Large intestine (tissue), 3 donors: ENCODE data around the gene ZNF423. TPM values are rescaled to one million over a fixed set of nuclear protein-coding genes. Genes with fewer than 3 reads are reported as not detected.

Experiments
- DNase-seq, 2 donors: peaks; one replicate each; pipeline versions ENCODE4 v3.0.0 to v3.0.0-alpha.2; 2013
- H3K27ac ChIP-seq: one replicate; pipeline ENCODE4 v1.5.1; 2013; ENCODE audit warnings: low read length
- H3K27me3 ChIP-seq: 2 replicates; pipeline ENCODE4 v1.6.1; 2013; ENCODE audit warnings: low read length; ENCODE audit not compliant: control insufficient read depth, insufficient read depth
- H3K36me3 ChIP-seq: 2 replicates; pipeline ENCODE4 v1.6.1; 2013; ENCODE audit warnings: low read length; ENCODE audit not compliant: control insufficient read depth, insufficient read depth
- H3K4me1 ChIP-seq: one replicate; pipeline ENCODE4 v1.6.1; 2013; ENCODE audit warnings: low read length; ENCODE audit not compliant: control insufficient read depth, insufficient read depth
- H3K4me3 ChIP-seq: one replicate; pipeline ENCODE4 v1.5.1; 2013; ENCODE audit warnings: low read length
- H3K9me3 ChIP-seq: one replicate; pipeline ENCODE4 v1.6.1; 2013; ENCODE audit warnings: mild to moderate bottlenecking, low read depth, low read length, moderate library complexity; ENCODE audit not compliant: control insufficient read depth
- WGBS: methylation state at CpG from one replicate; pipeline ENCODE4 v1.1.5; 2013; ENCODE audit warnings: low lambda C conversion rate; ENCODE audit not compliant: insufficient coverage; 5-methylcytosine and 5-hydroxymethylcytosine counted together
- polyA plus RNA-seq: library from polyadenylated mRNA; unstranded; fragments of 120-200 nt; gene quantifications from one replicate; pipeline ENCODE4 v1.2.1, GENCODE V29; 2013

The ZNF423 gene
- polyA plus RNA-seq, 1 donor, result 6.7 TPM

GRCh38 chr16:49849037-49849753, 6.7 kb downstream of the ZNF423 start:
- Histone ChIP-seq H3K36me3 (peaks cover 8% of the 10 kb centered on the region), H3K27me3 (no peaks in the 10 kb centered on the region), H3K4me1 (peaks cover 27% of the 10 kb centered on the region), H3K9me3 (no peaks in the 10 kb centered on the region), H3K27ac (no peak overlapping the region), H3K4me3 (no peak overlapping the region)
- no peak for DNase-seq
- WGBS, result 89% methylated on average over 2 of the region's 6 CpGs

DNA sequence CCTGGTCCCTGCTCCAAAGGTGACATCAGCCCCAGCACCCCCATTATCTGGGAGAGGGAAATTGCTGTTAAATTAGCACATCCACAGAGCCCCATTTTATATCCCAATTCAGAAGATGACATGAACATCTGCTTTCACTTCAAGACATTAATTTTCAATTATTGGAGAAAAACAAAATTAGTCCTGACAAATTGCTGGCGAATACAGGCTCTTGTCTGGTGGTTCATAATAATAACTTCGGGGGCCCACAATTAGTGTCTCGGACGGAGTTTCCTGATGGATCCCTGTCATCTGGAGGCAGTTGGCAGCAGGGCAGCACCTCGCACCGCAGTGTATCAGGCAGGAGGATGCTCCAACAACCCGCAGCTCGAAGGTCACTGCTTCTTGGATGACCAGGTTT, 7.4 kb downstream of the ZNF423 start:
- 100% methylated on average over 1 of the region's 8 CpGs for WGBS
- no peak overlapping the region for H3K4me3 ChIP-seq
- DNase-seq, result no peak
- no peaks in the 10 kb centered on the region for H3K27me3 ChIP-seq
- H3K9me3 ChIP-seq, result no peaks in the 10 kb centered on the region
- H3K27ac ChIP-seq, result no peak overlapping the region
- peaks cover 21% of the 10 kb centered on the region for H3K4me1 ChIP-seq
- H3K36me3 ChIP-seq, result peaks cover 8% of the 10 kb centered on the region

DNA sequence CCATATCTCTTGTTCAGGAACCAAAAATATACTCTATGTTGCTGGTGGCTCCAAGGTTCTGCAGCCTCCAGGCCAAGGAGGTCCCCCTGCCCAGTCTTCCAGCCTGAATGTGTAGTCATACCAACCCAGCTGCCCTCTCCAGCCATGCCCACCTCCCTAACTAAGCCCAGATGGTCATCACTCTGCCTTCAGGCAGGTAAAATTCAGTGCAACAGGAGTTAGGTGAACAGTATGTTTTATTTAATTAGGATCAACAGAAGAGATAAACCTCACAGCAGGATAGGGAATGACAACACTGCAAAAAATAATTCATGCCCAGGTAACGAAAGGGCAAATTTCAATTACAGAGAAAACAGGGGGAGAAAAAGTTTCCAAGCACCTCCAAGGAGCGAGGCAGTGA, 9.1 kb downstream of the ZNF423 start:
- Histone ChIP-seq H3K27me3 (no peaks in the 10 kb centered on the region), H3K27ac (no peak overlapping the region), H3K4me1 (peaks cover 14% of the 10 kb centered on the region), H3K9me3 (no peaks in the 10 kb centered on the region), H3K4me3 (no peak overlapping the region), H3K36me3 (peaks cover 8% of the 10 kb centered on the region)
- WGBS, result 86% methylated on average over 1 of the region's 2 CpGs
- no peak for DNase-seq

GRCh38 chr16:49844359-49844758, 11.6 kb downstream of the ZNF423 start:
- 90% methylated on average over 1 of the region's 6 CpGs for WGBS
- DNase-seq, result no peak
- Histone ChIP-seq H3K4me3 (no peak overlapping the region), H3K27me3 (no peaks in the 10 kb centered on the region), H3K27ac (no peak overlapping the region), H3K9me3 (no peaks in the 10 kb centered on the region), H3K36me3 (peaks cover 8% of the 10 kb centered on the region), H3K4me1 (peaks cover under 1% of the 10 kb centered on the region)

GRCh38 chr16:49843758-49844157, 12.2 kb downstream of the ZNF423 start:
- Histone ChIP-seq H3K4me1 (peaks cover 4% of the 10 kb centered on the region), H3K27ac (no peak overlapping the region), H3K36me3 (peaks cover 8% of the 10 kb centered on the region), H3K27me3 (no peaks in the 10 kb centered on the region), H3K9me3 (no peaks in the 10 kb centered on the region), H3K4me3 (no peak overlapping the region)
- whole genome bisulfite sequencing, result no CpG with 5 or more reads among the region's 8 CpGs
- DNase-seq, result no peak

- DNase-seq, result no peak
- Histone ChIP-seq H3K36me3 (peaks cover 8% of the 10 kb centered on the region), H3K9me3 (no peaks in the 10 kb centered on the region), H3K27me3 (no peaks in the 10 kb centered on the region), H3K4me1 (peaks cover 7% of the 10 kb centered on the region), H3K27ac (no peak overlapping the region), H3K4me3 (no peak overlapping the region)
- no CpG with 5 or more reads among the region's 4 CpGs for WGBS
These were observed 12.9 kb downstream of the ZNF423 start for GRCh38 chr16:49842972-49843371.

DNA sequence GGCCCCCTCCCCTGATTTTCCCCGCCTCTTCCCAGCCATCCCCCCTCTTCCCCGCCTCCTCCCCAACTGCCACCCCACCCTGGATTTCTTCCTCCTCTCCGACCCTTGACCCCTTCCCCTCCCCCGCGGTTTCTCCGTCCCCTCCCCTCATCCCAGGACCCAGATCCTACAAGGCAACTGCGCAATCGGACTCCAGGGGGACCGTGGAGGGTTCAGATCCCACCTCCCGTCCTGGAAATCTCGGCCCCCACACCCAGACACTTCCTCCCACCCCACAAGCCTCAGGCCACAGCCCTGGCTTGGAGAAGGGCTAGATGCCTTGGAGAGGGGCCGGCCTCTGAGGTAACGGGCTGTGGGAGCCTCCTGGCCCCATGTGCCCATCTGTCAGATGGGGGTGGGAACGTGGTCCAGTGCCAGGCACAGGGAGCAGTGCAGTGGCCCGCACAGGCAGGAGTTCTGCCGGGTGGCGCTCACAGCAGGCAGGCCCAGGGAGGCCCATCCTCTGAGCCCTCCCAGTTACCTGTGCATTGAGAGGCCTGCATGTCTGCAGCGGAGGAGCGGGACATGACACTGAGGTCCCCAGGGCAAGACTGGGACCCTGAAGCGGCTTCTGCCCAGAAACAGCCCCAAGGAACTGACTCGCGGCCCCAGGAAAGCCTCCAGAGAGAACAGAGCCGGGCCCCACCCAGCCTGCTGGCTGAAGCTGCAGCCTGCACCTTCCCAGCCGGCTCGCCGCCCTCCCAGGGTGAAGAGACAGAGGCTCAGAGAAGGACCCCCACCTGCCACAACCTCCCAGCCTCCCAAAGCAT, 16.7 kb downstream of the ZNF423 start:
- Histone ChIP-seq H3K36me3 (no peaks in the 10 kb centered on the region), H3K27me3 (no peaks in the 10 kb centered on the region), H3K9me3 (no peaks in the 10 kb centered on the region), H3K4me3 (no peak overlapping the region), H3K27ac (no peak overlapping the region), H3K4me1 (peaks cover 23% of the 10 kb centered on the region)
- peak in 1 of 2 donors; percentile 43 for DNase-seq
- WGBS, result no CpG with 5 or more reads among the region's 26 CpGs

DNA sequence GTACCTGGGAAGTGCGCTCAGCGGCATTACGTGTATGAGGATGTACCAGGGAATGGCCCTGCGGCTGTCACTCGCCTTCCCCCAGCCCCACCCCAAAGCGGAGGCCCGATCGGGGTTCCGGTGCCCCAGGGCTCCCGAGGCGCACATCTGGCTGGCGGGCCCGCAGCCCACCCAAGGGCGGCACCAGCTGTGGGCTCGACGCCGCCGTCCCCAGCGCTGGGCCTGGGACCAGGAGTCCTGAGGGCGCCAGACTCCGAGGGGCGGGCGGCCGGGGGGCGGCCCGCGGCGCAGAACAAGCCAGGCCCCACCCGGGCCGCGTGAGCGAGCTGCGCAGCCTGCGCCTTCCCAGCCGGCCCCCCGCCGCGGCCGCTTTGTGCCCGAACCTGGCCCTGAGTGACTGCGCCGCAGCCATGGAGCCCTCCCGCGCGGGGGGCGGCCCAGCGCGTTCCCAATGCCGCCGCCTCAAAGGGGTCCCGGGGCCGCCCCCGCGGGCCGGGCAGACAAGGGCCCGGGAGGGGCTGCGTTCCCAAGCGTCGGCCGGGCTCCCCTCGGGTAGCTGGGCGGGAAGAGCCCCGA, 17.4 kb downstream of the ZNF423 start:
- peaks cover 24% of the 10 kb centered on the region for H3K4me1 ChIP-seq

GRCh38 chr16:49837688-49838410, 18.1 kb downstream of the ZNF423 start:
- no peak for DNase-seq
- no peak overlapping the region for H3K4me3 ChIP-seq
- no peaks in the 10 kb centered on the region for H3K9me3 ChIP-seq
- peaks cover 26% of the 10 kb centered on the region for H3K4me1 ChIP-seq
- H3K27me3 ChIP-seq, result no peaks in the 10 kb centered on the region
- H3K27ac ChIP-seq, result no peak overlapping the region
- H3K36me3 ChIP-seq, result no peaks in the 10 kb centered on the region
- no CpG with 5 or more reads among the region's 17 CpGs for WGBS

More for the DNA sequence above, 17.4 kb downstream of the ZNF423 start:
- no peaks in the 10 kb centered on the region for H3K36me3 ChIP-seq
- no peak overlapping the region for H3K4me3 ChIP-seq
- no peaks in the 10 kb centered on the region for H3K9me3 ChIP-seq
- DNase-seq, result peak in 1 of 2 donors; percentile 64
- WGBS, result no CpG with 5 or more reads among the region's 63 CpGs
- no peak overlapping the region for H3K27ac ChIP-seq
- H3K27me3 ChIP-seq, result no peaks in the 10 kb centered on the region

GRCh38 chr16:49836668-49837067, 19.2 kb downstream of the ZNF423 start:
- no CpG with 5 or more reads among the region's 5 CpGs for WGBS
- Histone ChIP-seq H3K4me1 (peaks cover 32% of the 10 kb centered on the region), H3K27ac (no peak overlapping the region), H3K4me3 (no peak overlapping the region), H3K9me3 (no peaks in the 10 kb centered on the region), H3K27me3 (no peaks in the 10 kb centered on the region), H3K36me3 (no peaks in the 10 kb centered on the region)
- DNase-seq, result no peak
